GM23338 (cell line): ENCODE data around the gene ULK4.

Experiments
- CTCF ChIP-seq, 2 experiments: fragments of 200-600 bp in 1 of 2; sonication (generic) in 1 of 2; conservative IDR thresholded peaks; 2 replicates each; pipeline versions ENCODE4 v1.5.1 to v1.6.1; 2016 to 2017; ENCODE audit warnings: antibody characterized with exemption in 2 of 2, low read depth in 2 of 2, mild to moderate bottlenecking in 2 of 2, moderate library complexity in 1 of 2
- EZH2 ChIP-seq: fragments of 200-600 bp; sonication (generic); IDR thresholded peaks from one replicate; pipeline ENCODE4 v1.8.0; 2017; ENCODE audit warnings: antibody characterized with exemption, mild to moderate bottlenecking, low read depth; ENCODE audit not compliant: unreplicated experiment
- REST ChIP-seq: IDR thresholded peaks from one replicate; pipeline ENCODE4 v1.6.1; 2018; ENCODE audit warnings: antibody characterized with exemption; ENCODE audit not compliant: unreplicated experiment

- TF ChIP-seq CTCF (conservative IDR thresholded peaks at IDR 0.05; ENCODE audit: low read depth in 2 of 2) = peak in 1 of 2 experiments; percentile 38; a peak in 2 of 4 replicates
- TF ChIP-seq EZH2 = no peak
- TF ChIP-seq REST = no peak
These were observed 675.6 kb downstream of the ULK4 start for GRCh38 chr3:41286305-41286704.
